BE2C (cell line): ENCODE results near the gene NAV3.

Source experiments
- DNase-seq: peaks from one replicate; pipeline ENCODE4 v3.0.0-alpha.2; 2020
- H3K27me3 ChIP-seq: fragments of 250-450 bp; sonication (Bioruptor Pico); 2 replicates; pipeline ENCODE4 v1.5.1; 2020; ENCODE audit warnings: mild to moderate bottlenecking
- H3K36me3 ChIP-seq: fragments of 250-450 bp; sonication (Bioruptor Pico); 2 replicates; pipeline ENCODE4 v1.5.1; 2020; ENCODE audit warnings: mild to moderate bottlenecking
- H3K4me1 ChIP-seq: fragments of 250-450 bp; sonication (Bioruptor Pico); 2 replicates; pipeline ENCODE4 v1.5.1; 2020
- H3K4me3 ChIP-seq: 2 replicates; pipeline ENCODE4 v1.5.1; 2011; ENCODE audit warnings: low read depth, low read length
- H3K9me3 ChIP-seq: fragments of 250-450 bp; sonication (Bioruptor Pico); 2 replicates; pipeline ENCODE4 v1.5.1; 2020
- TF ChIP-seq, protein P1 (sequence below): IDR thresholded peaks from 2 replicates; pipeline ENCODE4 v1.5.1; 2012; ENCODE audit warnings: mild to moderate bottlenecking, low read depth, low read length

The NAV3 gene

GRCh38 chr12:78088391-78088832, 257.7 kb downstream of the NAV3 start:
- H3K36me3 ChIP-seq, result no peaks in the 10 kb centered on the region
- H3K4me1 ChIP-seq, result no peaks in the 10 kb centered on the region
- no peak overlapping the region for H3K4me3 ChIP-seq
- no peak for DNase-seq
- no peaks in the 10 kb centered on the region for H3K9me3 ChIP-seq
- peaks cover 5% of the 10 kb centered on the region for H3K27me3 ChIP-seq
- TF ChIP-seq, protein P1, sequence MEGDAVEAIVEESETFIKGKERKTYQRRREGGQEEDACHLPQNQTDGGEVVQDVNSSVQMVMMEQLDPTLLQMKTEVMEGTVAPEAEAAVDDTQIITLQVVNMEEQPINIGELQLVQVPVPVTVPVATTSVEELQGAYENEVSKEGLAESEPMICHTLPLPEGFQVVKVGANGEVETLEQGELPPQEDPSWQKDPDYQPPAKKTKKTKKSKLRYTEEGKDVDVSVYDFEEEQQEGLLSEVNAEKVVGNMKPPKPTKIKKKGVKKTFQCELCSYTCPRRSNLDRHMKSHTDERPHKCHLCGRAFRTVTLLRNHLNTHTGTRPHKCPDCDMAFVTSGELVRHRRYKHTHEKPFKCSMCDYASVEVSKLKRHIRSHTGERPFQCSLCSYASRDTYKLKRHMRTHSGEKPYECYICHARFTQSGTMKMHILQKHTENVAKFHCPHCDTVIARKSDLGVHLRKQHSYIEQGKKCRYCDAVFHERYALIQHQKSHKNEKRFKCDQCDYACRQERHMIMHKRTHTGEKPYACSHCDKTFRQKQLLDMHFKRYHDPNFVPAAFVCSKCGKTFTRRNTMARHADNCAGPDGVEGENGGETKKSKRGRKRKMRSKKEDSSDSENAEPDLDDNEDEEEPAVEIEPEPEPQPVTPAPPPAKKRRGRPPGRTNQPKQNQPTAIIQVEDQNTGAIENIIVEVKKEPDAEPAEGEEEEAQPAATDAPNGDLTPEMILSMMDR, result no peak

GRCh38 chr12:78090266-78090665, 259.6 kb downstream of the NAV3 start:
- DNase-seq, result no peak
- H3K9me3 ChIP-seq, result no peaks in the 10 kb centered on the region
- no peaks in the 10 kb centered on the region for H3K4me1 ChIP-seq
- H3K27me3 ChIP-seq, result peaks cover 5% of the 10 kb centered on the region
- no peaks in the 10 kb centered on the region for H3K36me3 ChIP-seq
- TF ChIP-seq, protein P1, result no peak
- no peak overlapping the region for H3K4me3 ChIP-seq

DNA sequence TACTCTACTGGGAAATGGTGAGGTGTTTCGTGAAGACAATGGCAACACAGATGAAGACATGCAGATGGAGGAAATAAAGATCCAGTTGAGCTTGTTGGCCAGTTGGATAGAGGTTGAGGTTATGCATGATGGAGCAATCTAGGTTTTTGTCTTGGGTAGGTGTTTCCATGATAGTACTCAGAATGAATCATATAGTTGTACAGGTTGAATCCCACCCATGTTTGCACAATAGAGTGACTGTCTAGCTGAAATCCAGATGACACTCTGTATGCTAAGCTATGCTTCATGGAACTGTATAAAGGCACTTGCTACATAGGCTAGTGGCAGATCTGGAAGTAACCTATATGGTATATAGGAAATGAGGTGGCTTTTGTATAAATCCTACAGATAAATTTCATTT, 264.9 kb downstream of the NAV3 start:
- H3K36me3 ChIP-seq, result no peaks in the 10 kb centered on the region

DNA sequence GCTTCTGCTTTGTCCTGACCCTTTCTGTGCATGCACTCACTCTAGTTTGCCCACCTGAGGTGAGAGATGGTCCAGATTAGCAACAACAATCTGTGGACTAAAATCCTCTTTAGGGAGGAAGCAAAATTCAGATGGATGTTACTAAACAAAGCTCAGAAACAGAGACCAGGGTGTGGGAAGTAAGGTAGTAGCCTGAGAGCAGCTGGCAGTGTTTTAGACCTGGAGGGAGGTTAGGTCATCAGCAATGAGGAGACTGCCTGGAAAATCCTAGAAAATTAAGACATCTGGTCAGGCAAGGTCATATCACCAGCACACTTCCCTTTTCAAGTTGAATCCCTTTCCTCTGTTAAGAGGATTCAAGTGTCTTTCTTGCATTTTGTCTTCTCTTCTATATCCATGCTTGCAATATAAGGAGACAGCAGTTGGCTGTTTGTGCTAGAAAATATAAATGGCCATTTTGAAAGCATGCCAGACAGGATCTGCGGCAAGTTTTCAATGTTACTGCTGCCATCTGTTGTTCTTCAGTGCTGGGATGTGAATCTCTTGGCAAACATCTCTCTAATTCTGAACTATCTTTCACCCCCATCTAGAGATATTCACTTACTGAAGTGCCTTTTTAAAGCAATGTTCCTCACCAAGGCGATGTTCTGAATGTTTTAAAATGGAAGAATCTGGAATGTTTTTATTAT, 266.4 kb downstream of the NAV3 start:
- Histone ChIP-seq H3K36me3 (no peaks in the 10 kb centered on the region), H3K9me3 (no peaks in the 10 kb centered on the region)
- DNase-seq, result no peak

More for the DNA sequence above, 264.9 kb downstream of the NAV3 start:
- Histone ChIP-seq H3K4me3 (no peak overlapping the region), H3K4me1 (no peaks in the 10 kb centered on the region), H3K9me3 (no peaks in the 10 kb centered on the region), H3K27me3 (peaks cover 14% of the 10 kb centered on the region)
- TF ChIP-seq, protein P1, result no peak
- no peak for DNase-seq

GRCh38 chr12:78099806-78100205, 269.1 kb downstream of the NAV3 start:
- peaks cover 24% of the 10 kb centered on the region for H3K27me3 ChIP-seq
- no peaks in the 10 kb centered on the region for H3K4me1 ChIP-seq
- no peak for DNase-seq
- H3K4me3 ChIP-seq, result no peak overlapping the region
- no peaks in the 10 kb centered on the region for H3K9me3 ChIP-seq
- no peaks in the 10 kb centered on the region for H3K36me3 ChIP-seq
- TF ChIP-seq, protein P1, result no peak

More for the DNA sequence above, 266.4 kb downstream of the NAV3 start:
- H3K27me3 ChIP-seq, result peaks cover 20% of the 10 kb centered on the region
- no peaks in the 10 kb centered on the region for H3K4me1 ChIP-seq
- TF ChIP-seq, protein P1, result no peak
- H3K4me3 ChIP-seq, result no peak overlapping the region

DNA sequence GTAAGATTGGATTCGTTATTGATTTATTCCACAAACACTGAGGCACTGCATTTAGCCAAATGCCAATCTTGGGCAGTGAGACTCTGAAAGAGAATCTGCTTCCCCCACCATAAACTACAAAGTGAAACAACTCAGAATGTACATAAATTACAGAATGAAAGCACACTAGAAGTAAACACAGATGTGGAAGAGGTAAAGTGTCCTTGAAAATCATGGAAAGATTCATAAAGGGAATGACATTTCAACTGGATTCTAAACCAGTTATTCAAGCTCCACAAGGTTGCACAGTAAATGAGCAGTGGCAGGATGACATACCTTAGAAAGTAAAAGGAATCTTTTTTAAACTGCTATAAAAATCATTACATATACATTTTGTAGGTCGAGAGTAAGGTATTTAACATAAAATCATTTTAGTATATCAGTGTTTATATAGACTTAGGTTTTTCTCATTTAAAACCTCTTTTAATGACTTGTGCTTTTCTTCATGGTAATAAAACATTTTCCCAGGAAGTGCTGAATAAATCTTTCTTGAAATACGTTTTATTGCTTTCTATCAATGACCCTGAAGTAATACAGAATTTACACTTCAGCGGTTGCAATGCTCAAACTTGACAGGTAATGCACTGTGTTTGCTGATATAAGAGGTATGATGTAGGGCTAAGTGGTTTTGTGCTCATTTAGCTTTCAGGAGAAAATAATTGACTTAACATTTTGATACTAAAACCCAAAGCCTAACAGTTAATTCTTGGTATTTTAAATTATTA, 270.6 kb downstream of the NAV3 start:
- Histone ChIP-seq H3K4me1 (no peaks in the 10 kb centered on the region), H3K27me3 (peaks cover 24% of the 10 kb centered on the region), H3K4me3 (no peak overlapping the region), H3K36me3 (no peaks in the 10 kb centered on the region), H3K9me3 (no peaks in the 10 kb centered on the region)
- DNase-seq, result no peak
- TF ChIP-seq, protein P1, result no peak
